Measurements from ENCODE around the gene DENND1A. TPM values are rescaled to one million over a fixed set of nuclear protein-coding genes. Genes with fewer than 3 reads are reported as not detected.

Gene DENND1A
- polyA plus RNA-seq, 2 of the 4 experiments (the other 2 are of a cell fraction) = 15.1 to 21.9 TPM

DNA sequence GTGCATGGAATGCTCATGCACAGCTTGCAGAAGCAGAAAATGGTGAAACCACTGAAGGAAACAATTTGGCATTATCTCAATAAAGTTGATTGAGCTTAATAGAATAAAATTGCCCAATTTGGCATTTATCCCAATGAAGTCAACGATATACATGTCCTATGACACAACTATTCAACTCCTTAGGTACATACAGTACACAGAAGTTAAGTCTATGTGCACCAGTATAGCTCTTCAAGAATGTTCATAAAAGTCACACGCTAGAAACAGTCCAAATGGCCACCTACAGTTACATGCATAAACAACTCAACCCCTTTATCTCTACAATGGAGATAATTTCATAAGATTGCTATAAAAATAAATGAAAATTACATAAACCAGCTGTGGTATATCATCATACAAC lies 184.5 kb downstream of the DENND1A start:
- H3K4me3 ChIP-seq = no peak overlapping the region
- DNase-seq (ENCODE audit: low read depth in 1 of 2, low spot score in 1 of 2) (no peak), FAIRE-seq (no peak), ATAC-seq (no peak)
- H3K4me2 ChIP-seq = no peak overlapping the region
- TF ChIP-seq USF2 (IDR thresholded peaks at IDR 0.05) (no peak), CHD4 (IDR thresholded peaks at IDR 0.05; ENCODE audit: borderline replicate concordance) (no peak), CBX8 (IDR thresholded peaks at IDR 0.05) (no peak), KDM1A (IDR thresholded peaks at IDR 0.05; ENCODE audit: low read depth) (no peak), FOXS1 (CRISPR knock-in tag; IDR thresholded peaks at IDR 0.05) (no peak), EP300 (IDR thresholded peaks at IDR 0.05) (no peak), HEYL (CRISPR knock-in tag; IDR thresholded peaks at IDR 0.05) (no peak), GATA3 (IDR thresholded peaks at IDR 0.05; ENCODE audit: borderline replicate concordance) (no peak), ATOH8 (CRISPR knock-in tag; IDR thresholded peaks at IDR 0.05; ENCODE audit: low read depth) (no peak), CTCF (IDR thresholded peaks at IDR 0.05) (no peak), FOSB (CRISPR knock-in tag; IDR thresholded peaks at IDR 0.05) (no peak), HOXB5 (CRISPR knock-in tag; IDR thresholded peaks at IDR 0.05) (no peak), MYC (IDR thresholded peaks at IDR 0.05; ENCODE audit: borderline replicate concordance, low read length) (no peak), HDAC2 (IDR thresholded peaks at IDR 0.05) (no peak), RARB (CRISPR knock-in tag; IDR thresholded peaks at IDR 0.05) (no peak)
- TF ChIP-seq, protein P1, sequence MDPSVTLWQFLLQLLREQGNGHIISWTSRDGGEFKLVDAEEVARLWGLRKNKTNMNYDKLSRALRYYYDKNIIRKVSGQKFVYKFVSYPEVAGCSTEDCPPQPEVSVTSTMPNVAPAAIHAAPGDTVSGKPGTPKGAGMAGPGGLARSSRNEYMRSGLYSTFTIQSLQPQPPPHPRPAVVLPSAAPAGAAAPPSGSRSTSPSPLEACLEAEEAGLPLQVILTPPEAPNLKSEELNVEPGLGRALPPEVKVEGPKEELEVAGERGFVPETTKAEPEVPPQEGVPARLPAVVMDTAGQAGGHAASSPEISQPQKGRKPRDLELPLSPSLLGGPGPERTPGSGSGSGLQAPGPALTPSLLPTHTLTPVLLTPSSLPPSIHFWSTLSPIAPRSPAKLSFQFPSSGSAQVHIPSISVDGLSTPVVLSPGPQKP (IDR thresholded peaks at IDR 0.05; ENCODE audit: low read depth, low read length) = no peak
- TF ChIP-seq, protein P2, sequence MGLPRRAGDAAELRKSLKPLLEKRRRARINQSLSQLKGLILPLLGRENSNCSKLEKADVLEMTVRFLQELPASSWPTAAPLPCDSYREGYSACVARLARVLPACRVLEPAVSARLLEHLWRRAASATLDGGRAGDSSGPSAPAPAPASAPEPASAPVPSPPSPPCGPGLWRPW (IDR thresholded peaks at IDR 0.05) = no peak
- TF ChIP-seq, protein P3, sequence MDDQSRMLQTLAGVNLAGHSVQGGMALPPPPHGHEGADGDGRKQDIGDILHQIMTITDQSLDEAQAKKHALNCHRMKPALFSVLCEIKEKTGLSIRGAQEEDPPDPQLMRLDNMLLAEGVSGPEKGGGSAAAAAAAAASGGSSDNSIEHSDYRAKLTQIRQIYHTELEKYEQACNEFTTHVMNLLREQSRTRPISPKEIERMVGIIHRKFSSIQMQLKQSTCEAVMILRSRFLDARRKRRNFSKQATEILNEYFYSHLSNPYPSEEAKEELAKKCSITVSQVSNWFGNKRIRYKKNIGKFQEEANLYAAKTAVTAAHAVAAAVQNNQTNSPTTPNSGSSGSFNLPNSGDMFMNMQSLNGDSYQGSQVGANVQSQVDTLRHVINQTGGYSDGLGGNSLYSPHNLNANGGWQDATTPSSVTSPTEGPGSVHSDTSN (IDR thresholded peaks at IDR 0.05) = no peak
- TF ChIP-seq, protein P4, sequence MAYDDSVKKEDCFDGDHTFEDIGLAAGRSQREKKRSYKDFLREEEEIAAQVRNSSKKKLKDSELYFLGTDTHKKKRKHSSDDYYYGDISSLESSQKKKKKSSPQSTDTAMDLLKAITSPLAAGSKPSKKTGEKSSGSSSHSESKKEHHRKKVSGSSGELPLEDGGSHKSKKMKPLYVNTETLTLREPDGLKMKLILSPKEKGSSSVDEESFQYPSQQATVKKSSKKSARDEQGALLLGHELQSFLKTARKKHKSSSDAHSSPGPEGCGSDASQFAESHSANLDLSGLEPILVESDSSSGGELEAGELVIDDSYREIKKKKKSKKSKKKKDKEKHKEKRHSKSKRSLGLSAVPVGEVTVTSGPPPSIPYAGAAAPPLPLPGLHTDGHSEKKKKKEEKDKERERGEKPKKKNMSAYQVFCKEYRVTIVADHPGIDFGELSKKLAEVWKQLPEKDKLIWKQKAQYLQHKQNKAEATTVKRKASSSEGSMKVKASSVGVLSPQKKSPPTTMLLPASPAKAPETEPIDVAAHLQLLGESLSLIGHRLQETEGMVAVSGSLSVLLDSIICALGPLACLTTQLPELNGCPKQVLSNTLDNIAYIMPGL (CRISPR knock-in tag; IDR thresholded peaks at IDR 0.05; ENCODE audit: borderline replicate concordance) = no peak
- H3K9me3 ChIP-seq = no peaks in the 10 kb centered on the region
- CTCF ChIA-PET = interaction anchor here (1.1 kb wide), 1 partner anchor 12 kb away, joined by 4 read pairs; no protein-coding TSS in a partner anchor
- WGBS (ENCODE audit: missing lambda C conversion rate) = 96% methylated on average over 2 of the region's 2 CpGs
- POLR2A ChIA-PET = no interaction called here
- H3K4me1 ChIP-seq = no peaks in the 10 kb centered on the region
- no peak overlapping the region for H3K27ac ChIP-seq

DNA sequence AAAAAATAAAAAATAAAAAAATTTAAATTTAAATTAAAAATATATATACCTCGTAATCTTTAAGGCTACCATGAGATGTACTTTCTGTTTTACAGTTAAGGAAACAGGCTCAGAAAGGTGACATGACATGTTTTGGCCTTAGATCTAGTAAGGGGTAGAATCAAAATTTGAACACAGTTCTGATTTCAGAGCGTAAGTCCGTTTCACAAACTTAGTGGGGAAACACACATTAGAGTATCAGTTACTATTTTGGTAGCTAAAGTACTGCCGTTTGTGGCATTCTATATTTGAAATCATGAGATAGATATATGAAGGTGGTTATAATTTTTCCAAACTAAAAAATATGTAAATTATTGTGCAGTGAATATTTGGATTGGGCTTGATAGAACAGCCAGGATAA lies 186.2 kb downstream of the DENND1A start:
- ATAC-seq (no peak), FAIRE-seq (no peak), DNase-seq (ENCODE audit: low read depth in 1 of 2, low spot score in 1 of 2) (no peak)
- Histone ChIP-seq H3K4me3 (no peak overlapping the region), H3K4me2 (no peak overlapping the region), H3K9me3 (no peaks in the 10 kb centered on the region), H3K27ac (no peak overlapping the region), H3K4me1 (no peaks in the 10 kb centered on the region)
- ChIA-PET POLR2A (no interaction called here), CTCF (no interaction called here)
- 89% methylated on average over 4 of the region's 4 CpGs for WGBS (ENCODE audit: missing lambda C conversion rate)
- no peak for TF ChIP-seq USF2 (IDR thresholded peaks at IDR 0.05)
